Lung (tissue), 12 donors: ENCODE measurements around the gene PLAGL1. TPM values are rescaled to one million over a fixed set of nuclear protein-coding genes. Genes with fewer than 3 reads are reported as not detected.

Experiments
- ATAC-seq: fragments of 200-7000 bp; cut with Tn5 transposase; one replicate; pipeline ENCODE4 v1.9.1; 2020; ENCODE audit warnings: moderate number of reproducible peaks; ENCODE audit not compliant: insufficient read depth, low FRiP score
- DNase-seq, 3 donors: peaks; one replicate each; pipeline ENCODE4 v3.0.0-alpha.2; 2013 to 2017
- H3K27ac ChIP-seq, 2 donors: one replicate each; pipeline ENCODE4 v1.5.1; 2013; ENCODE audit warnings: mild to moderate bottlenecking in 2 of 2, moderate library complexity in 2 of 2, control low read depth in 1 of 2, inconsistent platforms in 1 of 2, low read depth in 1 of 2, low read length in 1 of 2
- H3K27me3 ChIP-seq, 3 donors: one replicate each; pipeline ENCODE4 v1.5.1; 2013; ENCODE audit warnings: low read length in 2 of 3; ENCODE audit not compliant: control insufficient read depth in 3 of 3, insufficient read depth in 3 of 3
- H3K36me3 ChIP-seq, 4 donors: one replicate each; pipeline ENCODE4 v1.5.1; 2013; ENCODE audit warnings: low read length in 4 of 4, mild to moderate bottlenecking in 1 of 4, moderate library complexity in 1 of 4; ENCODE audit not compliant: control insufficient read depth in 4 of 4, insufficient read depth in 4 of 4
- H3K4me1 ChIP-seq, 5 donors: one replicate each; pipeline ENCODE4 v1.5.1; 2013; ENCODE audit warnings: low read length in 5 of 5, mild to moderate bottlenecking in 2 of 5, moderate library complexity in 1 of 5; ENCODE audit not compliant: control insufficient read depth in 5 of 5, insufficient read depth in 5 of 5
- H3K4me3 ChIP-seq: one replicate; pipeline ENCODE4 v1.5.1; 2013; ENCODE audit warnings: mild to moderate bottlenecking, control low read depth, moderate library complexity
- H3K9ac ChIP-seq, 2 donors: one replicate each; pipeline ENCODE4 v1.5.1; 2013; ENCODE audit warnings: low read length in 2 of 2, control low read depth in 1 of 2; ENCODE audit not compliant: insufficient read depth in 1 of 2
- H3K9me3 ChIP-seq, 4 donors: one replicate each; pipeline ENCODE4 v1.5.1; 2013; ENCODE audit warnings: low read length in 3 of 4, mild to moderate bottlenecking in 1 of 4, moderate library complexity in 1 of 4; ENCODE audit not compliant: control insufficient read depth in 4 of 4, insufficient read depth in 3 of 4
- WGBS, 2 donors: extraction: QIAGEN DNeasy Blood & Tissue Kit; methylation state at CpG; one replicate each; pipeline ENCODE4 v1.1.7; 2013; 5-methylcytosine and 5-hydroxymethylcytosine counted together
- polyA plus RNA-seq, 2 donors: library from polyadenylated mRNA; stranded (reverse); fragments of 200-250 nt; gene quantifications; one replicate each; pipeline ENCODE4 v1.2.1, GENCODE V29; 2013
- total RNA-seq, 2 donors: library from RNA; depleted of rRNA in 1 of 2; stranded (reverse); fragments of >200 nt in 1 of 2; gene quantifications; one replicate each; pipeline ENCODE4 v1.2.1, GENCODE V29; 2014 to 2021
- TF ChIP-seq, protein P1 (sequence below): IDR thresholded peaks from 2 replicates; pipeline ENCODE4 v1.5.1; 2012; ENCODE audit warnings: mild to moderate bottlenecking; ENCODE audit errors: control extremely low read depth, extremely low read depth
- donor health status: control.
- donor health status: control.
- donor health status: Bipolar disorder and iron deficiency.
- donor health status: healthy.
- donor health status: DM: yes; HTN: yes; CAD: no.

Gene PLAGL1
- total and polyA plus RNA-seq, 4 donors: 15.5 to 86.9 (median 29.7) TPM

DNA sequence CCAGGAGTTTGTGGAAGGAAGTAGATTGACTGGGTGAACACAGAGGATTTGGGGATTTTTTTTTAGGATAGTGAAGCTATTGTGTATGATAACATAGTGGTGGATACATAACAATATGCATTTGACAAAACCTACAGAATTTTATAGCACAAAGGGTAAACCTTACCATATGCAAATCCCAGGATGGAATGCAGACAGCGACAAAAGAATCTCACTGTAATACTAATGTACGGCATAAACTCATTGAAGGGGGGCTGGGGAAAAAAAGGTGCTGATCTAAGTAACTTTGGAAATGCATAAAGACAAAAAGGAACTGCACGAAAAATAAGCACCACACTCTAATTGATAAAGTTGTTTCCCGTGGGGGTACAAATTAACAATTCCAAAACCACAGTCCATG, 15.2 kb upstream of the PLAGL1 start:
- DNase-seq (no peak), ATAC-seq (no peak)
- Histone ChIP-seq H3K36me3 (no peaks in the 10 kb centered on the region), H3K9me3 (no peaks in the 10 kb centered on the region), H3K4me1 (no peaks in the 10 kb centered on the region), H3K27ac (no peak overlapping the region), H3K27me3 (no peaks in the 10 kb centered on the region), H3K9ac (no peak overlapping the region), H3K4me3 (no peak overlapping the region)
- TF ChIP-seq, protein P1, sequence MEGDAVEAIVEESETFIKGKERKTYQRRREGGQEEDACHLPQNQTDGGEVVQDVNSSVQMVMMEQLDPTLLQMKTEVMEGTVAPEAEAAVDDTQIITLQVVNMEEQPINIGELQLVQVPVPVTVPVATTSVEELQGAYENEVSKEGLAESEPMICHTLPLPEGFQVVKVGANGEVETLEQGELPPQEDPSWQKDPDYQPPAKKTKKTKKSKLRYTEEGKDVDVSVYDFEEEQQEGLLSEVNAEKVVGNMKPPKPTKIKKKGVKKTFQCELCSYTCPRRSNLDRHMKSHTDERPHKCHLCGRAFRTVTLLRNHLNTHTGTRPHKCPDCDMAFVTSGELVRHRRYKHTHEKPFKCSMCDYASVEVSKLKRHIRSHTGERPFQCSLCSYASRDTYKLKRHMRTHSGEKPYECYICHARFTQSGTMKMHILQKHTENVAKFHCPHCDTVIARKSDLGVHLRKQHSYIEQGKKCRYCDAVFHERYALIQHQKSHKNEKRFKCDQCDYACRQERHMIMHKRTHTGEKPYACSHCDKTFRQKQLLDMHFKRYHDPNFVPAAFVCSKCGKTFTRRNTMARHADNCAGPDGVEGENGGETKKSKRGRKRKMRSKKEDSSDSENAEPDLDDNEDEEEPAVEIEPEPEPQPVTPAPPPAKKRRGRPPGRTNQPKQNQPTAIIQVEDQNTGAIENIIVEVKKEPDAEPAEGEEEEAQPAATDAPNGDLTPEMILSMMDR: no peak
- WGBS, 2 donors: 91 to 94% methylated on average over 4 of the region's 4 CpGs

DNA sequence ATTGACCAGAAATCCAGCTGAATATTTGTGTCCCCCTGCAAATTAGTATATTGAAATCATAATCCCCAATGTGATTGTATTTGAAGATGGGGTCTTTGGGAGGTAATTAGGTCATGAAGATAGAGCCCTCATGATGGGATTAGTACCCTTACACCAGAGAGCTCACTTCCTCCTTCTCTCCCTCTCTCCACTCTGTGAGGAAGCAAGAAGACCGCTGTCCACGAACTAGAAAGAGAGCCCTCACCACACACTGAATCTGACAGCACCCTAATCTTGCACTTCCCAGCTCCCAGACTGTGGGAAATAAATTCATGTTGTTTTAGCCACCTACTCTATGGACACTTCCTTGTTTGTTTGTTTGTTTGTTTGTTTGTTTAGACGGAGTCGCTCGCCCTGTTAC, 11.9 kb upstream of the PLAGL1 start:
- DNase-seq: no peak
- no peak overlapping the region for H3K4me3 ChIP-seq
- no peaks in the 10 kb centered on the region for H3K9me3 ChIP-seq
- 45 to 73% methylated on average over 5 of the region's 5 CpGs for WGBS, 2 donors
- no peaks in the 10 kb centered on the region for H3K4me1 ChIP-seq
- H3K36me3 ChIP-seq: no peaks in the 10 kb centered on the region
- H3K27ac ChIP-seq: no peak overlapping the region
- TF ChIP-seq, protein P1: no peak
- H3K9ac ChIP-seq: no peak overlapping the region
- ATAC-seq: no peak
- H3K27me3 ChIP-seq: no peaks in the 10 kb centered on the region

DNA sequence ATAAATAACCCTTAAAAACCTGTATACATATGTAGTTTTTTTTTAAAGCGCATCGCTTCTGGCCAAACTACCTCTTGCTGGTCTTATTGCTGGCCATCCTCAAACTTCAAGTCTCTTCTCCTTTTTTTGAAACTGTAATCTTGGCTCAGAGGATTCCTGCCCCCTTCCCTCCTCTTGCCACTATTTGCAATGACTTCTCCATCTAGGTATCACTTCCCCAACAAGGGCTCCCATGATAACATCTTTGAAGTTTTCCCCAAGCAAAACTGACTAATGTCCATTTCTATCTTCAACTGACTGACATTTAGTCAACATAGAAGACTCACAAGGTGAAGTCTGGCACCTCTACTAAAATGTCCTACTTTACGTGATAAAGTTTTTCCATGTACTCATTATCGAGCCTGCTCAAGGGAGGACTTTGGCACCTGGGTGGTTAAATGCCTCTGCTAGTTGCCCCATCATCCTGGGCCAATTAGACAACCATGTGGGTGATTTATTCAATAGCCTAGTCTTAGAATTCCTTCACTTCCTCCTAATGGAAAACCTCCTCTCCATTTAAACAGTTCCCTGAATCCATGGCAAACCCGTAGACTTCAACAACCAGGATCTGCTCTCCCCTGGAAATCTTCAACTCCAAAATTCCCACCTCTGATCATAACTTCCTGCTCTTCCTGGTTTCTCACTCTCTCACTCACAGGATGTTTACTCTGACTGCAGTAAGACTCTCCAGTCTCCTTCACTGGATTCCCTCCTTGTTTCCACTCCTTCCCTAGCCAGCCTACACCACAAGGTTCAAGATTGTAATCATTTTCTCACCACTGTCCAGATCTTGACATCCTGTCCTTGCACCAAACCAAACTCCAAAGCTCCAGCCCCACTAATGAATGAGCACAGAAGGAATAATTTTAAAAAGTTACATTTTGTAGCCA, 9.4 kb upstream of the PLAGL1 start:
- no peak overlapping the region for H3K9ac ChIP-seq
- WGBS, 2 donors: 78 to 81% methylated on average over 5 of the region's 5 CpGs
- TF ChIP-seq, protein P1: no peak
- H3K27ac ChIP-seq: no peak overlapping the region
- no peaks in the 10 kb centered on the region for H3K9me3 ChIP-seq
- peaks cover 0 to 3% (median 0%) of the 10 kb centered on the region in 5 donors for H3K4me1 ChIP-seq
- no peak for ATAC-seq
- no peaks in the 10 kb centered on the region for H3K27me3 ChIP-seq
- no peak overlapping the region for H3K4me3 ChIP-seq
- H3K36me3 ChIP-seq: no peaks in the 10 kb centered on the region
- DNase-seq: no peak
